ENCODE results near the gene ASIC3.
A peak's percentile ranks its signal among the peaks of the same experiment; 100 is the strongest.

Gene ASIC3

GRCh38 chr7:151080522-151081169 is 32.3 kb downstream of the ASIC3 start, which contains the start of gene FASTK:
FASTK (minus strand) TSS chr7:151080809; CDS start chr7:151080766, 43 bp downstream.
- H3K9me3 ChIP-seq = no peaks in the 10 kb centered on the region
- TF ChIP-seq CTCF (IDR thresholded peaks at IDR 0.05; ENCODE audit: low read depth, low read length) = no peak
- peaks cover 14% of the 10 kb centered on the region for H3K36me3 ChIP-seq
- DNase-seq = peak; percentile 95
- H3K4me1 ChIP-seq = peaks cover 48% of the 10 kb centered on the region
- no peaks in the 10 kb centered on the region for H3K27me3 ChIP-seq
- H3K4me3 ChIP-seq (ENCODE audit: low read depth, low read length) = peak within 1 kb of the TSS; percentile 92

- H3K9me3 ChIP-seq = no peaks in the 10 kb centered on the region
- H3K36me3 ChIP-seq = peaks cover 6% of the 10 kb centered on the region
- peak; percentile 65 for DNase-seq
- peaks cover 50% of the 10 kb centered on the region for H3K4me1 ChIP-seq
- no peak for TF ChIP-seq CTCF (IDR thresholded peaks at IDR 0.05; ENCODE audit: low read depth, low read length)
- no peaks in the 10 kb centered on the region for H3K27me3 ChIP-seq
- peak overlapping the region; percentile 92 for H3K4me3 ChIP-seq (ENCODE audit: low read depth, low read length)
These were observed 33.1 kb downstream of the ASIC3 start for GRCh38 chr7:151081170-151082101.

GRCh38 chr7:151082141-151083070 is 34.1 kb downstream of the ASIC3 start:
- peak overlapping the region; percentile 92 for H3K4me3 ChIP-seq (ENCODE audit: low read depth, low read length)
- no peaks in the 10 kb centered on the region for H3K27me3 ChIP-seq
- no peak for TF ChIP-seq CTCF (IDR thresholded peaks at IDR 0.05; ENCODE audit: low read depth, low read length)
- no peak for DNase-seq
- H3K9me3 ChIP-seq = no peaks in the 10 kb centered on the region
- no peaks in the 10 kb centered on the region for H3K36me3 ChIP-seq
- H3K4me1 ChIP-seq = peaks cover 43% of the 10 kb centered on the region

- peak within 1 kb of the TSS; percentile 92 for H3K4me3 ChIP-seq (ENCODE audit: low read depth, low read length)
- peaks cover 6% of the 10 kb centered on the region for H3K36me3 ChIP-seq
- peak; percentile 86 for DNase-seq
- no peaks in the 10 kb centered on the region for H3K9me3 ChIP-seq
- no peak for TF ChIP-seq CTCF (IDR thresholded peaks at IDR 0.05; ENCODE audit: low read depth, low read length)
- H3K4me1 ChIP-seq = peaks cover 34% of the 10 kb centered on the region
- H3K27me3 ChIP-seq = no peaks in the 10 kb centered on the region
These were observed 34.9 kb downstream of the ASIC3 start, which contains the start of gene TMUB1 for GRCh38 chr7:151083071-151083823. TMUB1 (minus strand) TSS chr7:151083493; CDS start chr7:151082563, 930 bp downstream.

- Histone ChIP-seq H3K4me3 (ENCODE audit: low read depth, low read length) (peak overlapping the region; percentile 92), H3K36me3 (peaks cover 12% of the 10 kb centered on the region), H3K27me3 (no peaks in the 10 kb centered on the region), H3K4me1 (peaks cover 29% of the 10 kb centered on the region), H3K9me3 (no peaks in the 10 kb centered on the region)
- no peak for TF ChIP-seq CTCF (IDR thresholded peaks at IDR 0.05; ENCODE audit: low read depth, low read length)
- no peak for DNase-seq
These were observed 35.5 kb downstream of the ASIC3 start for GRCh38 chr7:151083824-151084160.

Data from BE2C (cell line).